Measurements from ENCODE around the gene SMR3B. TPM values are rescaled to one million over a fixed set of nuclear protein-coding genes. Genes with fewer than 3 reads are reported as not detected.

SMR3B gene
- polyA plus RNA-seq (2013, experiment 1 of 2; ENCODE audit: insufficient read length): not detected
- polyA plus RNA-seq (2013, experiment 2 of 2; ENCODE audit: insufficient read length): not detected

GRCh38 chr4:70382691-70383181, at the start of gene SMR3B:
Gene SMR3B (plus strand): TSS chr4:70383131. CDS start chr4:70384511, 1,380 bp downstream.
- DNase-seq: no peak

DNA sequence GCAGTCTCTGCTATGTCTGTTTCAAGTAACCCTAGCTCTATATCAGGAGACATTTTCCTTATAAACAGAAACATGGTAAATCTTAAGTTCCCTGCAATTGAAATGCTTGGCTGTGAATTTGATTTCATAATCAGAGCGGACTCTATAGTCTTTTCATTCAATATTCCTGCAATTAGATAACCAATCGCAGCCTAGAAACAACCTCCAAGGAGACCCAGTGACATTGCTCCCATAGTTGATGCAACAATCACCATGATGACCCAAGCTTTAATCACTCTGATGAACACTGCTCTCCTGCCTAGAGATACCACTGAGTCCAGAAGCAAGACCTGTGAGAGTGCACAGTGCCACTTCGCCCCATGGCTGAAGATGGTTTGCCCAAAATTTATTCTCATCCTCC, 48.2 kb upstream of the SMR3B start, which contains the start of gene CABS1:
CABS1 (plus strand) TSS at position 301 of the 400 bp plus-strand sequence; CDS start at position 360, 59 bp downstream.
- no peak for DNase-seq

DNA sequence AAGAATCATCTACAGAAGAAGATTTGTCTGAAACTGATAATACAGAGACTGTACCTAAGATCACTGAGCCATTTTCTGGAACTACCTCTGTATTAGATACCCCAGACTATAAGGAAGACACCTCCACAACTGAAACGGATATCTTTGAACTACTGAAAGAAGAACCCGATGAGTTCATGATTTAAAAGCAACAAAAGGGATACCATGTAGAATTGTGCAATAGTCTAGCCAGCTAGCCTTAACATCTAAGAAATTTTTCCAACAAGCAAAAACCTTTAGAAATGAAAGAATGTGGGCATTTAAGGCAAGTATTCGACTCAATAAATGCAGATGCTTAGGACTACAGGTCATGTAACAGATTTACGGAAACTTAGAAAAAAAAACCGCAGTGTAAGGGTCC, 46.9 kb upstream of the SMR3B start:
- DNase-seq: no peak

DNA sequence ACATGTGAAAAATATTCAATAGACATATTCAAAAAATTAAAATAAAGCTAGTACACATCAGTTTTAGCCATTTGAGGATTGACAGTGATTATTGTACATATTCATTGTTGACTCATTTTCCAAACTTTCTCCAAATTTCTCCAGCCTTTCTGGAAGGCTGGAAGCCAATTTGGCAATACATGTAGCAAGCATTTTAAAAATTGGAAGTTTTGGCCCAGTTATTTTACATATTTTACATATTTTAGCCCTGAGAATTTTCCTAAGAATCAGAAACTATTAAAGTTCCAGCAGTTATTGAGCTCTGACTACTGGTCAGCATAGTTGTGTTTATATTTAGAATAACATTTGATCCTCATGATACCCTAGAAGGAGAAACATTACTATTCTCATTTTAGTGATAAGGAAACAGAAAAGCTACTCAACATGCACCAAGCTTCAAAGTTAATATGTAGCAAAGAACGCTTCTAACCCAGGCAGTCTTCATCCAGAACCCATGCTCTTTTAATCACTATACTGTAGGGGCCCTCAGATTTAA, 45.0 kb upstream of the SMR3B start:
- peak; percentile 5 for DNase-seq

GRCh38 chr4:70356185-70356584, 26.7 kb upstream of the SMR3B start:
- DNase-seq: no peak

GRCh38 chr4:70359115-70359661, 23.7 kb upstream of the SMR3B start:
- DNase-seq: no peak

- DNase-seq: no peak
Observed at GRCh38 chr4:70360460-70360859, 22.5 kb upstream of the SMR3B start, which contains the start of gene SMR3A. Gene SMR3A (plus strand): TSS chr4:70360760. CDS start chr4:70362116, 1,356 bp downstream.

DNA sequence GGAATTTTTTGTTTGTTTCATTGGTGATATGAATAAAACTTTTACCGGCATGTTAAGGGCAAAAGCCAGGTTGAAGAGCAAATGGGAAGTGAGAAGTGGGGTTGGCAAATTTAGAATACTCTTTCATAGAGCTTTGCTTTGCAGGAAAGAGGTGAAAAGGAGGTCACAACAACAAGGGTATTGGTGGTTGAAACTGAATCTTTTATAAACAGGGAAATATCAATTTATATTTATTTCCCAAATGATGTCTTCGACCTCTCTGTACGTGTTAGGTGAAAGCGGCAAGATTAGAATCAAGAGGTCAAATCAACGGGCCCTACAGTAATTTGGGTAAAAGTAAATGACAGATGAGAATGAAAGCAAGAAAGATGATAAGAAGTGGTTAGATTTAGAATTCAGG, 18.9 kb upstream of the SMR3B start:
- DNase-seq: no peak

- DNase-seq: peak; percentile 19
Observed at GRCh38 chr4:70365479-70365878, 17.5 kb upstream of the SMR3B start.

- DNase-seq: no peak
Observed at GRCh38 chr4:70367813-70368212, 15.1 kb upstream of the SMR3B start.

GRCh38 chr4:70371987-70372386, 10.9 kb upstream of the SMR3B start:
- DNase-seq: no peak

GRCh38 chr4:70372760-70373159, 10.2 kb upstream of the SMR3B start:
- no peak for DNase-seq

- no peak for DNase-seq
Observed at GRCh38 chr4:70380578-70380977, 2.4 kb upstream of the SMR3B start.

GRCh38 chr4:70392057-70392776, 9.3 kb downstream of the SMR3B start:
- no peak for DNase-seq

DNA sequence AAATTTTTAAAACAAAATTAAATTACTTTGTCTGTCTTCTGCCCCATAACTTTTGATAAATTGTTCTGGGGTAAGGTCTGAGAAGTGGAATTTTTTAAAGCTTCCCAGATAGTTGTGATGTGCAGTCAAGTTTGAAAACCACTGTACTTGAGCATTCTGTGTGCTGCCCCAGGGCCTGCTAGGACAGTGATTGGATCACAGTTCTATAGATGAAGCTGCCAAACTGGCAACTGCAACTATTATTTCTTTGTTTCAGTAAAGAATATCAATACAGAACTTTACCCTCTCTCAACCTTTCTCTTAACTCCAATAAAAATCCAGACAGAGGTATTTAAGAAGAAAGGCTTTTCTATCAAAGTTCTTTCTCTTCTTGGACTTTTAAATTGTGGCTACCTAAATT, 14.6 kb downstream of the SMR3B start, which contains the start of gene OPRPN:
OPRPN (plus strand) TSS at position 361 of the 400 bp plus-strand sequence. CDS start 1,346 bp downstream, outside the sequence.
- no peak for DNase-seq

- no peak for DNase-seq
Observed at GRCh38 chr4:70399319-70399718, 16.4 kb downstream of the SMR3B start.

GRCh38 chr4:70402762-70403161, 19.8 kb downstream of the SMR3B start:
- DNase-seq: no peak

GRCh38 chr4:70405765-70406164, 22.8 kb downstream of the SMR3B start:
- no peak for DNase-seq

DNA sequence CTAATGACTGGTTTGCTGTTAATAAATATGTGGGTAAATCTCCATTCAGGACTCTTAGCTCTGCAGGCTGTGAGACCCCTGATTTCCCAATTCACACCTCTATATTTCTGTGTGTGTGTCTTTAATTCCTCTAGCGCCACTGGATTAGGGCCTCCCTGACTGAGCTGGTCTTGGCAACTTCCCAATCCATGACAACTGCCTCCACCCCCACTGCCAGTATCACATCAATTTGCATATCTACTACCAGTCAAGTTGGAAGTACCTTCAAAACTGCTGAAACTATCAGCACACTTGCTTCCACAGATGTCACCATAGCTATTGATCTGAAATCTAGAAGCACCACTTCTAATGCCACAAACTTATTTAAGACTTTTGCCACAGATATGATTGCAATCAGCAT, 42.4 kb downstream of the SMR3B start:
- DNase-seq: no peak

DNA sequence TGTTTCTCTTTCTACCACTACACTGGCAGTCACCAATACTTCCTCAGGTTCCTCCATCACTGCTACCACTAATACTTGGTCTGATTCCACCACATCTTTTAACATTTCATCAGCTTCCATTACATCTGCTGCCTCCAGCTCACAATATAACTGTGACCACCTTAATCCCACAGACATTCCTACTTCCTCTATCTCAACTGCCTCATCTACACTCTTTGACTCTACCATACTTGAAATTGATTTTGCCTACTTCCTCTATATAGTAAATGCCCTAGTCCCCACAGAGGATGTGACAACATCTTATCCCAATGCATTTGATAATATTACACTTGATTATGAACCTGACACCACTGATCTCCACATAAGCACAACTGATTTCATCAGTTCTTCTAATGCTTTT, 43.9 kb downstream of the SMR3B start:
- DNase-seq: no peak

DNA sequence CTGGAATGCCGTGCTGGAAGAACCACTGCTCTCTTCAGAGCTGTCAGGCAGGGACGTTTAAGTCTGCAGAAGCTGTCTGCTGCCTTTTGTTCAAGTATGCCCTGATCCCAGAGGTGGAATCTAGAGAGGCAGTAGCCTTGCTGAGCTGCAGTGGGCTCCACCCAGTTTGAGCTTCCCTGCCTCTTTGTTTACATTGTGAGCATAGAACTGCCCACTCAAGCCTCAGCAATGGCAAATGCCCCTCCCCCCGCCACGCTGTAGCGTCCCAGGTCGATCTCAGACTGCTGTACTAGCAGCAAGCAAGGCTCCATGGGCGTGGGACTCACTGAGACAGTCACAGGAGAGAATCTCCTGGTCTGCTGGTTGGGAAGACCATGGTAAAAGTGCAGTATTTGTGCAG, 54.3 kb downstream of the SMR3B start:
- DNase-seq: no peak

All from fibroblast of skin of back (primary cell).